GF-D8 (cell line): ENCODE results near the gene ACP3.

Experiments
- DNase-seq: peaks from one replicate; lab custom pipeline; 2025; lab: John Stamatoyannopoulos, UW

The ACP3 gene

DNA sequence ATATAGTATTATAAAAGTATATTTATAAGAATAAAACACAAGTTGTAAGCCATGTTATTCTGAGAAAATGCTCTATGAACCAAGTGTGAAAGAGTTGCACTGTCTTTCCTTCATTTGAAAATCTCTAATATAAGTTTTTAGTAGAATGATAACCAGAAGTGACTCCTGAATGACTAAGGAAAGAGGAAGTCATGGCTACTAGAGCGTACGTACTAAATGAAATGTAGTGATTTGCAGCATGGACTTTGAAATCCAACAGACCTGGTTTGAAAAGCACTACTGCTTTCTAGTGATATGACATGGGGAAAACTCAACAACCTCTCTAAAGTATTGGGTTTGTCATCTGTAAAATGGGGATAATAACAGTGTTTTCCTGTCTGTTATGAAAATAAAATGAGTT lies 89.8 kb downstream of the ACP3 start:
- no peak for DNase-seq
